Pancreas (tissue), 10 donors: ENCODE results near the gene ZNF423. TPM values are rescaled to one million over a fixed set of nuclear protein-coding genes. Genes with fewer than 3 reads are reported as not detected.
A peak's percentile ranks its signal among the peaks of the same experiment; 100 is the strongest.

Experiments used
- ATAC-seq, 4 donors: fragments of 200-7000 bp; cut with Tn5 transposase; one replicate each; pipeline versions ENCODE4 v1.8.0 to v1.9.1; 2020; ENCODE audit warnings: mild to moderate bottlenecking in 4 of 4, moderate library complexity in 4 of 4
- DNase-seq, 6 donors: peaks; one replicate each; pipeline ENCODE4 v3.0.0-alpha.2; 2020
- FAIRE-seq: peaks from 2 replicates; lab custom pipeline; 2012; peaks lifted over from hg19 to GRCh38; lab: Jason Lieb, UNC
- H3K27ac ChIP-seq, 4 donors: fragments of 200-600 bp; sonication (generic); 1 replicate in 3 of 4; 2 replicates in 1 of 4; pipeline versions ENCODE4 v1.5.0 to v1.8.0; 2020
- H3K27me3 ChIP-seq, 4 donors: fragments of 200-600 bp; one replicate each; pipeline ENCODE4 v1.8.0; 2021
- H3K36me3 ChIP-seq, 3 donors: fragments of 200-600 bp; sonication (generic) in 1 of 3; one replicate each; pipeline versions ENCODE4 v1.5.0 to v1.8.0; 2020 to 2021
- H3K4me1 ChIP-seq, 3 donors: fragments of 200-600 bp; one replicate each; pipeline ENCODE4 v1.8.0; 2021
- H3K4me3 ChIP-seq, 4 donors: fragments of 200-600 bp; sonication (generic) in 2 of 4; one replicate each; pipeline versions ENCODE4 v1.5.0 to v1.8.0; 2020 to 2021
- H3K9me3 ChIP-seq, 4 donors: fragments of 200-600 bp; one replicate each; pipeline ENCODE4 v1.8.0; 2021
- CTCF ChIP-seq, 4 donors: fragments of 200-600 bp; sonication (generic) in 3 of 4; IDR thresholded peaks; one replicate each; pipeline versions ENCODE4 v1.5.0 to v1.8.0; 2021; ENCODE audit warnings: antibody characterized with exemption in 4 of 4
- WGBS, 2 donors: extraction: QIAGEN DNeasy Blood & Tissue Kit; methylation state at CpG; one replicate each; pipeline ENCODE4 v1.1.7; 2013; 5-methylcytosine and 5-hydroxymethylcytosine counted together
- intact Hi-C, 3 donors: fragments of 100-400 bp; cut with DNase I; formaldehyde crosslinking; loops; one replicate each; pipeline versions ENCODE4 v1.11.1 to v1.14.2; 2022
- polyA plus RNA-seq, 2 donors: library from polyadenylated mRNA; stranded (reverse); fragments of 200-250 nt; gene quantifications; one replicate each; pipeline ENCODE4 v1.2.3, GENCODE V29; 2013
- total RNA-seq, 6 donors: library from RNA; stranded (reverse); fragmentation: NEBNext Ultra II Directional in 4 of 6; extraction: Animal tissue kit (Norgen Biotek cat#: 25700) in 4 of 6; gene quantifications; one replicate each; pipeline versions ENCODE4 v1.2.1 to v1.2.4, GENCODE V29; 2021 to 2023
- donor health status: healthy with polysubstance abuse.
- donor health status: DM: no; HTN: no; CAD: no; lungs with moderate emphysema.
- donor health status: DM: no; HTN: no; CAD: no.
- donor health status: control.
- donor health status: control.
- donor health status: Bipolar disorder and iron deficiency.
- donor health status: DM: yes; HTN: yes; CAD: no.
- donor health status: DM: no; HTN: no; CAD: no.
- donor health status: DM: no; HTN: no; CAD: no.
- donor health status: DM: yes; HTN: yes; CAD: no.

ZNF423 gene
- total and polyA plus RNA-seq, 8 donors: 0.61 to 5.1 (median 3.0) TPM

- no peak for TF ChIP-seq CTCF (IDR thresholded peaks at IDR 0.05)
- DNase-seq (no peak), ATAC-seq (no peak), FAIRE-seq (no peak)
- Histone ChIP-seq H3K4me3 (no peak overlapping the region), H3K4me1 (no peaks in the 10 kb centered on the region), H3K27me3 (no peaks in the 10 kb centered on the region), H3K9me3 (no peaks in the 10 kb centered on the region), H3K36me3 (no peaks in the 10 kb centered on the region), H3K27ac (no peak overlapping the region)
- WGBS, 2 donors: 84 to 85% methylated on average over 6 of the region's 6 CpGs
- intact Hi-C loops: no loop called here
Observed at GRCh38 chr16:49849037-49849753, 6.7 kb downstream of the ZNF423 start.

GRCh38 chr16:49848530-49848929 is 7.4 kb downstream of the ZNF423 start:
- H3K4me3 ChIP-seq: no peak overlapping the region
- no peak for DNase-seq
- no peaks in the 10 kb centered on the region for H3K4me1 ChIP-seq
- 93 to 94% methylated on average over 8 of the region's 8 CpGs for WGBS, 2 donors
- ATAC-seq: no peak
- FAIRE-seq: no peak
- no peak for TF ChIP-seq CTCF (IDR thresholded peaks at IDR 0.05)
- no peak overlapping the region for H3K27ac ChIP-seq
- H3K9me3 ChIP-seq: no peaks in the 10 kb centered on the region
- H3K36me3 ChIP-seq: no peaks in the 10 kb centered on the region
- H3K27me3 ChIP-seq: no peaks in the 10 kb centered on the region
- intact Hi-C loops: no loop called here

- TF ChIP-seq CTCF (IDR thresholded peaks at IDR 0.05): no peak
- no peaks in the 10 kb centered on the region for H3K27me3 ChIP-seq
- FAIRE-seq (no peak), ATAC-seq (no peak), DNase-seq (no peak)
- intact Hi-C loops: no loop called here
- no peaks in the 10 kb centered on the region for H3K4me1 ChIP-seq
- no peak overlapping the region for H3K27ac ChIP-seq
- 95 to 96% methylated on average over 2 of the region's 2 CpGs for WGBS, 2 donors
- no peaks in the 10 kb centered on the region for H3K36me3 ChIP-seq
- H3K9me3 ChIP-seq: no peaks in the 10 kb centered on the region
- no peak overlapping the region for H3K4me3 ChIP-seq
Observed at GRCh38 chr16:49846800-49847199, 9.1 kb downstream of the ZNF423 start.

- Histone ChIP-seq H3K36me3 (no peaks in the 10 kb centered on the region), H3K4me3 (no peak overlapping the region), H3K4me1 (no peaks in the 10 kb centered on the region), H3K27me3 (no peaks in the 10 kb centered on the region), H3K27ac (no peak overlapping the region), H3K9me3 (no peaks in the 10 kb centered on the region)
- DNase-seq (no peak), ATAC-seq (no peak), FAIRE-seq (no peak)
- TF ChIP-seq CTCF (IDR thresholded peaks at IDR 0.05): no peak
- intact Hi-C loops: no loop called here
- 85 to 87% methylated on average over 6 of the region's 6 CpGs for WGBS, 2 donors
Observed at GRCh38 chr16:49844359-49844758, 11.6 kb downstream of the ZNF423 start.

- Histone ChIP-seq H3K36me3 (no peaks in the 10 kb centered on the region), H3K27me3 (no peaks in the 10 kb centered on the region), H3K27ac (no peak overlapping the region), H3K4me3 (no peak overlapping the region), H3K9me3 (no peaks in the 10 kb centered on the region), H3K4me1 (no peaks in the 10 kb centered on the region)
- FAIRE-seq (no peak), ATAC-seq (no peak), DNase-seq (peak in 1 of 6 donors; percentile 13)
- WGBS, 2 donors: 73% methylated on average over 8 of the region's 8 CpGs
- no peak for TF ChIP-seq CTCF (IDR thresholded peaks at IDR 0.05)
- intact Hi-C loops: no loop called here
Observed at GRCh38 chr16:49843758-49844157, 12.2 kb downstream of the ZNF423 start.
